HG03060 (cell line): ENCODE results near the gene PLA2G4F.

Experiments
- ATAC-seq: cut with Tn5 transposase; IDR thresholded peaks from one replicate; pipeline ENCODE4 v1.9.1; 2021; ENCODE audit warnings: low read depth, moderate number of reproducible peaks; ENCODE audit not compliant: unreplicated experiment

The PLA2G4F gene

DNA sequence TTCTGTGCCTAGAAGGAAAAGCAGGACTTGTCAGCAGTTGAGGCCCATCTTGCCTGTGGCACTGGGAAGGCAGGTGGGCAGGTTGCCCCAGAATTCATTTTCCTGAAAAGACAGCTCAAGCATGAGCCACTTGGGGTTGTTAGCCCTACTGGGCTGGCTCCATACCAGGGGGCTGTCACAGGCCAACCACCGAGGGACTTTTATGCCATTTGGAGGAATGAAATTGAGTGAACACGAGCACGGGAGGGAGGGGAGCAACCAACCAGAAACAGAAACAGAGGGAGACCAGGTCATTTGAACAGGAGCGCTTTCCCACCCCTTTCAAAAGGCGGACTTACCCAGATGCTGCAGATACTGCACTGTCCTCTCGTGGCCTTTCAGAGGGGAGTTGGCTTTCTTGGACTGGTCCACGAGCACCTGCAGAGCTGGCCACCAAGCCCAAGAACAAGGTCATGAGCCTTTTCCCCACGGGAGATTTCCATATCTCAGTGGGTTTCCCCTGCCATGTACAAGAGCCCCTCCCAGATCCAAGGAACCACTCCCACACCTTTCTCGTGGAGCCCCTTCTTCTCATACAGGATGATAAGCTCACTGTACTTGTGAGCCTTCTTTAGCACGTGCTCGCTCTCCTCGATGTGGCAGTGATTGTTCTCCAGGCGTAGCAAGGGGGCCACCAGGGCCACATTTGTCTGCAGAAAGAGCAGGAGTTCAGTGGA is 9.9 kb upstream of the PLA2G4F start:
- no peak for ATAC-seq

DNA sequence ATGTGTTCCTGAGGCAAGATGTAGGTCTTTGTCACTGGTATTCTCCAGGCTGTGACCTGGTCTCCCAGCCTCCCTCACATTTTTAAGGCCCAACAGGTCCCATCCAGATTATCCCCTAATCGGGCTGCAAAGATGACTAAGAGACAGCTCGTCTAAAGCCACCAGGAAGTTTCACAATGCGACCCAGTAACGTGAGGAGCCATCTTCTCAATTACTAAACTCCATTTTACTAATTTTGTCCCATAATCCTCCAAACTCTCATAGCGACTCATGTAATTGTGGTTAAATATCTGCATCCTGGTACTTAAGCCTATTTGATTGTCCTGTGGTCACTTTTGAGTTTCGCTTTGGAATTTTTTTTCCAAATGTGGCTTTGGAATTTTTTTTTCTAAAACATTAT is 8.7 kb upstream of the PLA2G4F start:
- ATAC-seq = no peak

GRCh38 chr15:42163947-42164550 is 7.6 kb upstream of the PLA2G4F start:
- ATAC-seq = no peak

DNA sequence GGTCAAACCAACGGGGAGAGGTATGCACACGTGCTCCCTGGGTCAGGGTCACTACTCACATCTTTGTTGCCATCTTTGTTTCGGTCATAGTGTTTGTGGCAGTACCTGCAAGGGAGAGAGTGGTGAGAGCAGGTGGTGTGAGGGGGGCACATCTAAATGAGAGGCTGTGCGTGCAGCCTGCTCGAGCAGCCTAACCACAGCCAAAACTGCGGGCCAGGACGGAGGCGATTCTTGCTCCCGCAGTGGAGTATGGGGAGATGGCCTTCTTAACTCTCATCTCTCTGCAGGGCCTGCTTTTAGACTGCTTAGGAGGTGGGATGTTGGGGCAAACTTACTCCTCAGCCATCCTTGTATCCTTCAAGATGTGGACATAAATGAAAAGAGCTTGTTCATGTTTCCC is 6.9 kb upstream of the PLA2G4F start:
- no peak for ATAC-seq

DNA sequence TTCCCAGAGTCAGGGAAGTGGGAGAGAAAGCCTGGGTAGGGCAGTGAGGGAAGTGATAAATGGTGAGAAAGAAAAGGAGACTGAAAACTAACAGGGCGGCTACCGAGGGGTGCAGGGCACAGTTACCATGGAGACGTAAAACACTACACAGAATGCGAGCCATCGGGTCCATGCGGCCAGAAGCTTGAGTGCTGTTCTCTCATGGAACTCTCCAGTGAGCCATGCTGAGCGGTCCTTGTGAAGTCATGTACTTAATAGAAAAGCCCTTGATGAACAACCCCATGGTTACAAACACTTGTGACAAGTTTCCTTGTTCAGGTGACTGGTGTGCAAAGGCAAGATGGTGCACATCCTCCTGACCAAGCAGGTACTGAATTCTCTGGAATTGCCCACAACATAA is 3.7 kb upstream of the PLA2G4F start:
- no peak for ATAC-seq

- no peak for ATAC-seq
Observed at GRCh38 chr15:42159381-42160015, 3.1 kb upstream of the PLA2G4F start.

- ATAC-seq = no peak
Observed at GRCh38 chr15:42158941-42159340, 2.5 kb upstream of the PLA2G4F start.

DNA sequence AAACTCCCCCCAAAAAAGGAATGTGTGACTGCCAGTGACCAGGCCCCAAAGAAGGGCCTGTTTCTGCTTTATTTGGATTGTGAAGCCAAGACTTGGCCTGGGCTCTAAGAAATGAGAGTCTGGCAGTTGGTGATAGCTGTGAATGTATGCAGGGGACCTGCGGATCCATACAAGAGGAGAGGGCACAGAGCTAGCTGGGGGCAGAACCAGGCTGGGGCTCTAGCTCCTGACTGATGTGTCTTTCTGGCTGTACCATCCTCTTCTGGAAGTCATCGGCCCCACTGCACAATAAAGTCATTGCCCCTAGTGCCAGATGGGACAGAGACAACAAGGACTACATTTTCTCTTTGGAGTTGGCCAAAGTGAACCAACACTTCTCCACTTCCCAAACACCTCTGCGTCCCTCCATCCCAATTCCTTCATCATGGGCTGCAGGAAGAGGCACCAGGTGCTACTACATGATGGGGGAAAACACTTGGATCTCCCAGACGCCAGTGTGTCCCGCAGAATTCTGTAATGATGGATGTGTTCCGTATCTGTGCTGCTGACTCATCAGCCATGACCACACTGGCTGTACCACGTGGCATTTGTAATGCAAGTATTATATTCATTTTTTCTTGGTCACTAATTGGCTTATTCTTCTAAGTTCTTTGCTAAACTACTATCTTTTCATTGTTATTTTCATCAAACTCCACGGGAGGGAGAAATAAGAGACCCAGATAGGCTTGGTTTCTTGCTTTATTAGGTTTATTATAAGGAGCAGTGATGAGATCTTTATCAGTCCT is 1.7 kb upstream of the PLA2G4F start:
- no peak for ATAC-seq

DNA sequence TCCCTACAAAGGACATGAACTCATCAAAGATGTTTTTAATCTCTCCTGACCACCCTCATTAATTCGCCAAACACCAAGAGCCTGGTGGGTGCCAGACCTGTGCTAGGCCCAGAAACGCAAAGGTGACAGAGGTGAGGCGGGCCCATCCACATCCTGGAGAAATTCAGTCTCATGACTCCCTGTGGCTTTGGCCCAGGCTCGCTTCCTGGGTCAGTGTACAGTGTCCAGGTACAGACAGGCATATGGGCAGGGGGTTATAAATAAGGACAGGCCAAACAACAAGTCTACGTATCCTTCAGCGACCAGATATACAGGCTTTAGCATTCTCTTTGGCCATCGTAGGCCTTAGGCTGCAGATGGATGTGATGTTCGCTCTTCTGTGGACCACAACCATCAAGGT is 945 bp upstream of the PLA2G4F start:
- no peak for ATAC-seq

- no peak for ATAC-seq
Observed at GRCh38 chr15:42155546-42156242, 742 bp downstream of the PLA2G4F start.

GRCh38 chr15:42154956-42155355 is 1.5 kb downstream of the PLA2G4F start:
- no peak for ATAC-seq

DNA sequence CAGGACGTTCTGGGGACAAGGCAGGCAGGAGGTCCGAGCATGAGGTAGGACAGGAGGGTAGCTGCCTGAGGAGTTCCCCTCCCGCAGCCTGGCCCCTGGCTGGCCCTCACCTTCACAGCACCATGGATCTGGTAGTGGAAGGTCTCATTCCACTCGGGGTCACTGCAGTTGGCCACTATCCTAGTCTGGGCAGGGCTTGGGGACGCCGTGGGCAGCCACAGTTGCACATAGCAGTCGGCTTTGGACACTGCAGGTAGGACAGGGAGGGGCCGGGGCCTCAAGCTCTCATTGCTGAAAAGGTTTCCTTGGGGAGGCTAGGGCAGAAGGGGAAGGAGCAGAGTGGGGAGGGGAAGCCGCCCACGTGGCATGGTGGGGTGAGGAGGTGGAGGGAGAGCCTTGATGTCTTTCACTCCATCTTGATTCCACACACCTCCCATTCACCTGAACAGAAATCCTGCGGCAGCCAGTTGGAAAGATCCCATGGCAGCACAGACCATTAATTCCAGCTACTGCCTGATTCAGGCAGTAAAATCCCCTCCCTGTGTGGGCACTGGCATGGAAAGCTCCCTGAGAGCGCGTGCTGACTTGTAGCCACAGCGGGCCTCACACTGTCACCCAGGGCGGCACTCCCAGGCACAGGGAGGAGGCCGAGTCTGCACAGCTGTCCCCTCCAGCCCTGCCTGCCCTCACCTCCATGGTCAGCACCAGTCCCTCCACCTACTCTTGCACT is 2.1 kb downstream of the PLA2G4F start:
- ATAC-seq = no peak

GRCh38 chr15:42153874-42154211 is 2.6 kb downstream of the PLA2G4F start:
- ATAC-seq = no peak

DNA sequence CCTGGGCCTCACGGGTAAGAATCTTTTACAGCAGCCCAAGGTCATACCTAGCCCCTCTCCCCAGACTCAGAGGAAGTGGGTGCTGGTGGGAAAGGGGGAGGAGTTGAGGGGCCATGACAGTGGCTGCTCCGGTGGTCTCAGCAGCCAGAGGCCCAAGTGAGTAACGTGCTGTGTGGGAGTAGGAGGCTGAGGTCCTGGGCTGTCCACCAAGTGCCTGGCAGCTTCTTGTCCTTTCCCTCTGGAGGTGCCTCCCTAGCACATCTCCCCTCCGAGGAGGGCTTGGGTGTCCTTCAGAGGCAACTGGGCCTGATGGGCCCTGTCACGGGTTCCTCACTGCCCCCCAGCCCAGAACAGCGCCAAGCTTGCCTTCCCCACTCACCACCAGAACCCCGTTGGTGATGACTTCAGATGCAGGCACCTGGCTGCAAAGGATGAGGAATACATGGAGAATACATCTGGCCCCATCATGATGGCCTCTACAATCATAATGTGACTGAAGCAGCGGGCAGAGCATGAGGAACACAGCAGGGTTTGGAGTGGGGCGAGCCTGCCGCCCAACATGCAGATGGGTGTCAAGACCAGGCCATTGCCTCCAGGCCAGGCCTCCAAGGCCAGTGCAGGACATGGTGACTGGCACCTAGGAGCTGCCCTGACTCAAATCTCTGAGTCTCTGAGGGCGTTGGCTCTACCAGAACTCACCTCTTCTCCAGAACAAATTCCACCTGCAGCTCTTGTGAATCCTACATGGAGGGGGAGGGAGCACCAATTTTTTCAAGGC is 3.3 kb downstream of the PLA2G4F start:
- ATAC-seq = no peak

DNA sequence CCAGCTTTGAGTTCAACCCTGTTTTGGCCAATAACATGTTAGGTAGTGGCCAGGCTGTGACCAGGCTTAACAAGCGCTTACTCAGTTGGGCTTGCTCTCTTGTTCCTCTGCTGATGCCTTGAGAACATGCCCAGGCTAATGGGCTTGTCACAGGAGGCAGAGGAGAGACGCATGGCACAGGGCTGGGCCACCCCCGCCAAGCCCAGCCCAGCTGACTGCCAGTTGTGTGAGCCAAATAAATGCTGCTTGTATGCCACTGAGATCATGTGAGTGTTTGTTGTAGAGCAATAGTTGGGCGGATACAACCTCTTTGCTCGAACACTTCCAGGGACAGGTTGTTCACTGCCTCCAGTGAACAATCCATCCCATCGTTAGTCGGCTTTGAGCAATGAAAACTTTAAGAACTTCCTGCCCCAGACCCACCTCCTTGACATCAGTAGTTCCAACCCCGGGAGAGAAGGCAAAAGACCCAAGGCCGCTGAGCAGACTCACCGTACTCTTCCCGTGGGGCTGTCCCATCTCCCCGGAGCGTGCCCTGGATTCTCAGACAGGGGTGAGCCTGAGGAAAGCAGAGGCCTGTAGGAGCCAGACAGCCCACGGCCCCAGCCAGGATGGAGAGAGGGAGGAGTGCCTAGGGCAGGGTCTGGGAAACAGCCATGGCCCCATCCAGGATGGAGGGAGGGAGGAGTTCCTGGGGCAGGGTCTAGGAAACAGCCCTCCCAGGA is 4.1 kb downstream of the PLA2G4F start:
- ATAC-seq = no peak

DNA sequence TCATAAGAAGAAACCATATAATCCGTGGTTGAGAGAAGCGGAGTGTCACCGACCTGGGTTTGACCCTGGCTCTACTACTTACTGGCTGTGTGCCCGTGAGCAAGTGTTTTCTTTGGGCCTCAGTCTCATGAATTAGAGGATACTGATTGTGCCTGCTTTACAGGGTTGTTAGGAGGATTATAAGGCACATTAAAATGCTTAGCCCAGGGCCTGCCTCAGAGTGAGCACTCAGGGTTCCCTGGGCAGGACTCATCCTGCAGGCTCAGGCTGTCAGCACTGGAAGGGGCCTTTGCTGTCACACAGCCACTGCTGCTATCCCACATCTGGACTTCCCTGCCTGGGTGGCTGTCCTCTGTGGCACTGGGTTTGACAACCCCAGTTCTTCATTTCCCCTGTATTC is 4.7 kb downstream of the PLA2G4F start:
- no peak for ATAC-seq

GRCh38 chr15:42151141-42151561 is 5.3 kb downstream of the PLA2G4F start:
- no peak for ATAC-seq

DNA sequence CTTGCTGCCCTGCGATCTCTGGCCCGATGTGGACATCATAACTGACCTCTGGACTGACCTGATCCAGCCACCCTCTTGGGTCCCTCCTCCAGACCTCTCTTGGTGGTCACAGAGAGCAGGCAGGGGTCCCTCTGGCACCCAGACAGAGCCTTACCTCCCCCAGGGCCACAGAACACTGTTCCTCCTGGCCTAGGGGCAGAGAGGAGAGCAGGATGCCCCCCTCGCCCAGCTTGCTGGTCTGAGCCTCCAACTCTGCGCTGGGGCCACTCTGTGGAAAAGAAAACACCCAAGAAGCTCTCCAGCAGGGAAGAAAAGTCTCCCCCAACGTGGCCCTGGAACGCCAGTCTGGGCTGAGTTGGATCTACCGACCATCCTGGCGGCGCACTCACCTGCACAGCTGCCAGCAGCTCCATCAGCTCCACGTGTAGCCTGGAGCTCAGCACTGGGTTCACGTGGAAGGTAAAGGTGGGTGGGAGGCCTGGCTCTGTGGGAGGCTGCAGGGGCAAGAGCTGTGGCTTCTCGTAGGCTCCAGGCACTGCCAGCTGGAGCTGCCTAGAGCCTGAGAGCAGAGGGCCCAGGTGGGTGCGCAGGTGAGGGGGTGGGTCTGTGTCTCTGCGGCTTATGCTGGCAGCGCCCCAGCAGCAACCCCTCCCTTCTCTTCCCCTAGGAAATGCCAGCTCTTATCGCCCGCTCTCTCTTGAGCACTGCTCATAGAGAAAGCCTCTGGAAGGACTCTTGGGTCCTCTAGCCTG is 6.0 kb downstream of the PLA2G4F start:
- no peak for ATAC-seq
